T-helper 17 cell (primary cell): ENCODE data around the gene CD200R1. TPM values are rescaled to one million over a fixed set of nuclear protein-coding genes. Genes with fewer than 3 reads are reported as not detected.
"Not testable (repeated sequence)": the region's sequence is repeated elsewhere in the genome, so short reads cannot be mapped to it uniquely, and the experiment has no call there.

Source experiments
- ATAC-seq: fragments of 150-1000 bp; cut with Tn5 transposase; 2 replicates; pipeline ENCODE4 v1.10.0; 2021; ENCODE audit warnings: mild to moderate bottlenecking, moderate library complexity
- DNase-seq, 3 donors: peaks; one replicate each; pipeline versions ENCODE4 v3.0.0 to v3.0.0-alpha.2; 2020 to 2021
- H3K9me3 ChIP-seq: one replicate; pipeline ENCODE4 v1.7.0; 2013; ENCODE audit warnings: low read length, mild to moderate bottlenecking; ENCODE audit not compliant: control insufficient read depth, poor library complexity, severe bottlenecking
- H3K27ac Mint-ChIP-seq: one replicate; pipeline ENCODE4 v1.8.0; 2022; ENCODE audit warnings: mild to moderate bottlenecking, moderate library complexity, mixed read lengths
- H3K27me3 Mint-ChIP-seq: one replicate; pipeline ENCODE4 v1.8.0; 2022; ENCODE audit warnings: mixed read lengths
- H3K36me3 Mint-ChIP-seq: one replicate; pipeline ENCODE4 v1.8.0; 2022; ENCODE audit warnings: low read depth, mixed read lengths
- H3K4me1 Mint-ChIP-seq: one replicate; pipeline ENCODE4 v1.8.0; 2022; ENCODE audit warnings: mild to moderate bottlenecking, mixed read lengths
- H3K4me3 Mint-ChIP-seq: one replicate; pipeline ENCODE4 v1.8.0; 2022; ENCODE audit warnings: mild to moderate bottlenecking, moderate library complexity, mixed read lengths
- total RNA-seq, 4 donors: library from RNA in 2 of 4; stranded (reverse) in 2 of 4; gene quantifications; one replicate each; pipeline ENCODE4 v1.2.3 and lab custom pipeline; 2022 to 2026

Gene CD200R1
- total RNA-seq, 2 donors from 2014 or later: 7.1 to 12.8 TPM

- ATAC-seq: no peak
- H3K4me1 Mint-ChIP-seq: peaks cover 44% of the 10 kb centered on the region
These were observed 7.5 kb downstream of the CD200R1 start for GRCh38 chr3:112967425-112967824.

GRCh38 chr3:112966633-112967032 is 8.3 kb downstream of the CD200R1 start:
- ATAC-seq (no peak), DNase-seq (no peak)
- Mint-ChIP-seq H3K36me3 (peaks cover 13% of the 10 kb centered on the region), H3K4me1 (peaks cover 40% of the 10 kb centered on the region), H3K27me3 (no peaks in the 10 kb centered on the region), H3K4me3 (no peak overlapping the region), H3K27ac (peak overlapping the region; percentile 54)
- H3K9me3 ChIP-seq: peaks cover 6% of the 10 kb centered on the region

More at GRCh38 chr3:112967425-112967824, 7.5 kb downstream of the CD200R1 start:
- DNase-seq: no peak
- Mint-ChIP-seq H3K27ac (peak overlapping the region; percentile 54), H3K4me3 (peak overlapping the region; percentile 34), H3K36me3 (peaks cover 13% of the 10 kb centered on the region), H3K27me3 (no peaks in the 10 kb centered on the region)
- peaks cover 6% of the 10 kb centered on the region for H3K9me3 ChIP-seq

- Mint-ChIP-seq H3K27ac (no peak overlapping the region), H3K4me3 (no peak overlapping the region), H3K4me1 (peaks cover 34% of the 10 kb centered on the region), H3K36me3 (peaks cover 15% of the 10 kb centered on the region), H3K27me3 (no peaks in the 10 kb centered on the region)
- ATAC-seq: no peak
- no peak for DNase-seq
- H3K9me3 ChIP-seq: peaks cover 6% of the 10 kb centered on the region
These were observed 9.2 kb downstream of the CD200R1 start for GRCh38 chr3:112965656-112966055.

GRCh38 chr3:112963683-112964082 is 11.2 kb downstream of the CD200R1 start:
- no peaks in the 10 kb centered on the region for H3K27me3 Mint-ChIP-seq
- H3K4me1 Mint-ChIP-seq: peaks cover 25% of the 10 kb centered on the region

GRCh38 chr3:112958811-112959560 is 15.9 kb downstream of the CD200R1 start:
- H3K9me3 ChIP-seq: peaks cover 2% of the 10 kb centered on the region
- H3K27me3 Mint-ChIP-seq: no peaks in the 10 kb centered on the region
- H3K4me3 Mint-ChIP-seq: peak overlapping the region; percentile 66
- H3K36me3 Mint-ChIP-seq: peaks cover 6% of the 10 kb centered on the region
- DNase-seq (no peak), ATAC-seq (peak; percentile 63)
- H3K27ac Mint-ChIP-seq: peak overlapping the region; percentile 66
- peaks cover 13% of the 10 kb centered on the region for H3K4me1 Mint-ChIP-seq

More at GRCh38 chr3:112963683-112964082, 11.2 kb downstream of the CD200R1 start:
- H3K9me3 ChIP-seq: peaks cover 6% of the 10 kb centered on the region
- no peak for DNase-seq
- ATAC-seq: no peak
- H3K27ac Mint-ChIP-seq: no peak overlapping the region
- peaks cover 13% of the 10 kb centered on the region for H3K36me3 Mint-ChIP-seq
- H3K4me3 Mint-ChIP-seq: no peak overlapping the region

- no peak for ATAC-seq
- H3K4me3 Mint-ChIP-seq: no peak overlapping the region
- H3K27ac Mint-ChIP-seq: no peak overlapping the region
- no peaks in the 10 kb centered on the region for H3K27me3 Mint-ChIP-seq
- DNase-seq: no peak
- peaks cover 3% of the 10 kb centered on the region for H3K36me3 Mint-ChIP-seq
- no peaks in the 10 kb centered on the region for H3K9me3 ChIP-seq
- peaks cover 9% of the 10 kb centered on the region for H3K4me1 Mint-ChIP-seq
These were observed 18.6 kb downstream of the CD200R1 start for GRCh38 chr3:112956351-112956750.

GRCh38 chr3:112948346-112948838 is 26.5 kb downstream of the CD200R1 start:
- Mint-ChIP-seq H3K36me3 (peaks cover 1% of the 10 kb centered on the region), H3K27ac (no peak overlapping the region), H3K4me1 (peaks cover 11% of the 10 kb centered on the region), H3K27me3 (no peaks in the 10 kb centered on the region), H3K4me3 (no peak overlapping the region)
- DNase-seq (no peak), ATAC-seq (no peak)
- no peaks in the 10 kb centered on the region for H3K9me3 ChIP-seq

GRCh38 chr3:112931736-112932521 is 43.0 kb downstream of the CD200R1 start:
- Mint-ChIP-seq H3K27ac (peak overlapping the region; percentile 57), H3K4me1 (peaks cover 24% of the 10 kb centered on the region), H3K27me3 (no peaks in the 10 kb centered on the region), H3K4me3 (no peak overlapping the region), H3K36me3 (peaks cover 4% of the 10 kb centered on the region)
- ATAC-seq (no peak), DNase-seq (no peak)
- no peaks in the 10 kb centered on the region for H3K9me3 ChIP-seq

- H3K9me3 ChIP-seq: no peaks in the 10 kb centered on the region
- Mint-ChIP-seq H3K27ac (no peak overlapping the region), H3K4me1 (peaks cover 27% of the 10 kb centered on the region), H3K36me3 (peaks cover 5% of the 10 kb centered on the region), H3K4me3 (no peak overlapping the region), H3K27me3 (no peaks in the 10 kb centered on the region)
- ATAC-seq: no peak
- no peak for DNase-seq
These were observed 44.1 kb downstream of the CD200R1 start for GRCh38 chr3:112930771-112931170.

- peaks cover 9% of the 10 kb centered on the region for H3K36me3 Mint-ChIP-seq
- H3K4me3 Mint-ChIP-seq: no peak overlapping the region
- H3K9me3 ChIP-seq: no peaks in the 10 kb centered on the region
- DNase-seq (no peak), ATAC-seq (no peak)
- no peaks in the 10 kb centered on the region for H3K27me3 Mint-ChIP-seq
- peaks cover 11% of the 10 kb centered on the region for H3K4me1 Mint-ChIP-seq
- H3K27ac Mint-ChIP-seq: peak overlapping the region; percentile 60
These were observed 48.9 kb downstream of the CD200R1 start for GRCh38 chr3:112925969-112926368.

- no peak for ATAC-seq
- Mint-ChIP-seq H3K4me3 (no peak overlapping the region), H3K27me3 (no peaks in the 10 kb centered on the region), H3K36me3 (peaks cover 9% of the 10 kb centered on the region), H3K4me1 (peaks cover 11% of the 10 kb centered on the region), H3K27ac (peak overlapping the region; percentile 60)
- H3K9me3 ChIP-seq: no peaks in the 10 kb centered on the region
- no peak for DNase-seq
These were observed 49.3 kb downstream of the CD200R1 start for GRCh38 chr3:112925560-112925959.

- not testable (repeated sequence) for H3K4me3 Mint-ChIP-seq, DNase-seq, H3K27me3 Mint-ChIP-seq, H3K4me1 Mint-ChIP-seq, ATAC-seq, H3K27ac Mint-ChIP-seq, H3K9me3 ChIP-seq
- peaks cover 15% of the 10 kb centered on the region for H3K36me3 Mint-ChIP-seq
These were observed 55.4 kb downstream of the CD200R1 start for GRCh38 chr3:112919541-112919940.

- H3K4me3 Mint-ChIP-seq: no peak overlapping the region
- no peaks in the 10 kb centered on the region for H3K27me3 Mint-ChIP-seq
- peaks cover 5% of the 10 kb centered on the region for H3K4me1 Mint-ChIP-seq
- H3K27ac Mint-ChIP-seq: peak overlapping the region; percentile 14
- DNase-seq (no peak), ATAC-seq (peak; percentile 56)
- H3K9me3 ChIP-seq: no peaks in the 10 kb centered on the region
- H3K36me3 Mint-ChIP-seq: peaks cover 3% of the 10 kb centered on the region
These were observed 66.7 kb downstream of the CD200R1 start for GRCh38 chr3:112908252-112908651.
